Hepatic stellate cell (primary cell): Measurements from ENCODE around the gene LYAR.

Source experiments
- DNase-seq: peaks from one replicate; pipeline ENCODE4 v3.0.0; 2011; ENCODE audit warnings: low spot score

The LYAR gene

GRCh38 chr4:4316150-4316495, 26.2 kb upstream of the LYAR start:
- DNase-seq = no peak

GRCh38 chr4:4315461-4316149, 25.7 kb upstream of the LYAR start:
- no peak for DNase-seq

- no peak for DNase-seq
Measured at GRCh38 chr4:4311193-4311592, 21.2 kb upstream of the LYAR start.

GRCh38 chr4:4308800-4309441, 19.0 kb upstream of the LYAR start:
- peak; percentile 74 for DNase-seq

- DNase-seq = no peak
Measured at GRCh38 chr4:4306920-4307319, 17.0 kb upstream of the LYAR start.

- no peak for DNase-seq
Measured at GRCh38 chr4:4302416-4302815, 12.5 kb upstream of the LYAR start.

GRCh38 chr4:4302001-4302400, 12.0 kb upstream of the LYAR start:
- DNase-seq = no peak

GRCh38 chr4:4299006-4299405, 9.1 kb upstream of the LYAR start:
- DNase-seq = no peak

DNA sequence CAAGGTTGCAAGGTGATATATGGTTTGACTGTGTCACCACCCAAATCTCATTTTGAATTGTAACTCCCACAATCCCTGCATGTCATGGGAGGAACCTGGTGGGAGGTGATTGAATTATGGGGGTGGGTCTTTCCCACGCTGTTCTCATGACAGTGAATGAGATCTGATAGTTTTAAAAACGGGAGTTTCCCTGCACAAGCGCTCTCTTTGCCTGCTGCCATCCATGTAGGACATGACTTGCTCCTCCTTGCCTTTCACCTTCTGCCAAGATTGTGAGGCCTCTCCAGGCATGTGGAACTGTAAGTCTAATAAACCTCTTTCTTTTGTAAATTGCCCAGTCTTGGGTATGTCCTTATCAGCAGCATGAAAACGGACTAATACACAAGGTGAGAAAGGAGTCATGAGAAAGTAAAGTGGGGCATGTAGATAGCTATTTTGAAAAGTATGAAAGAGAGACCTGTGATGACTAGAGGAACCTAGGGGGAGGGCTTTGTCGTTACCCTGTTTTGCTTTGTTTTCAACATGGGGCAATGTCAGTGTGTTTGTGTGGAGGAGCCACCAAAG, 6.4 kb upstream of the LYAR start:
- no peak for DNase-seq

DNA sequence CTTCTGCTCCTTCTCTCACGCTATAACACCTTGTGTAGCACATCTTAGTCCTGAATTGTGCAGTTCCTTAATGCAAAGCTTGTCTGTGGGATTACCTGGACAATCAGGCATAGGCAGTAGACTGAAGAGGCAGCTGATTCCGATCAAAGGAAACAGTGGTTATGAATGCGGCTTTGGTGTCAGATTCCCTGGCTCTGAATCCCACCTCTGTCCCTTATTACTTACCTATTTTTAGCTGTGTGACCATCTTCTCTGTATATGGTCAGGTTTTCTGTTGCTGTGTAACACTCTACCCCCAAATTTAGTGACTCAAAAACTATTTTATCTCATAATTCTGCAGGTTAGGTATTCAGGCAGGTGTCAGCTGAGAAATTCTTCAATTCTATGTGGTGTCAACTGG, 3.3 kb upstream of the LYAR start:
- DNase-seq = no peak

- no peak for DNase-seq
Measured at GRCh38 chr4:4289597-4289940, 385 bp downstream of the LYAR start.

DNA sequence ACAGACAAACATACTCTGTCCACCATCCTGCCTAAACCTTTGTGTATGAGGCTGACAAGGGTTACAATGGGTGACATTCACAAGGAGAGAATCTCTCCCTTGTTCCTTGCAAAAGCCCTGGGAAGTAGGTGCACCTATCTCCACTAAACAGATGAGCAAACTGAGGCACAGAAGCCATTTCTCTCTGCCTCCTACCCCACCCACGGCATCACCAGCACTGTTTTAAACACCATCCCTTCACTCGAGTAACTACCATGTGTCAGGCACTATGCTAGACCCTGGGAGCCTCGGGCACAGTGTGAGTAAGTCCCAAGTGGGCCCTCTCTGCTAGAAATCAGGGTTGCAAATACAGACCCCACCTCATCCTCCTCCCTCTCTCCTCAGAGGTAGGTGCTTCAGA, 899 bp downstream of the LYAR start:
- DNase-seq = no peak

GRCh38 chr4:4288098-4288497, 1.9 kb downstream of the LYAR start:
- DNase-seq = no peak

- no peak for DNase-seq
Measured at GRCh38 chr4:4284827-4285618, 4.9 kb downstream of the LYAR start.

GRCh38 chr4:4281787-4282186, 8.2 kb downstream of the LYAR start:
- no peak for DNase-seq

DNA sequence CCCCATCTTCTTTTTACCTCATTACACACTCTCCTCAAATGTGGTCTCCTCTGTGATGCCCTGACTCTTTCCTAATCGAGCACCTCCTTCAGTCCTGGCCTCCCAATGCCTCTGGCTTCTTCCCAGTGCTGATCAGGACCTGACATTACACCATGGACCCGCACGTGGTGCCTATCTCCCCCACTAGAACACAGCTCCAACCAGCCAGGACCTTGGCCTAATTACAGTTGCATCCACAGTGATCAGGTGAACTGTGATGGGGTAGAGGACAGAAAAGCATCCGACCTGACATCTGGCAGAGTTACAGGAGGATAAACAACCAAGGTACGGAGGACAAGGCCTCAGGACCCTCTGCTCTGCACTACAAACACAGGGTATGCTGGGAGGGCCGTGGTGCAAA, 12.4 kb downstream of the LYAR start:
- DNase-seq = no peak

DNA sequence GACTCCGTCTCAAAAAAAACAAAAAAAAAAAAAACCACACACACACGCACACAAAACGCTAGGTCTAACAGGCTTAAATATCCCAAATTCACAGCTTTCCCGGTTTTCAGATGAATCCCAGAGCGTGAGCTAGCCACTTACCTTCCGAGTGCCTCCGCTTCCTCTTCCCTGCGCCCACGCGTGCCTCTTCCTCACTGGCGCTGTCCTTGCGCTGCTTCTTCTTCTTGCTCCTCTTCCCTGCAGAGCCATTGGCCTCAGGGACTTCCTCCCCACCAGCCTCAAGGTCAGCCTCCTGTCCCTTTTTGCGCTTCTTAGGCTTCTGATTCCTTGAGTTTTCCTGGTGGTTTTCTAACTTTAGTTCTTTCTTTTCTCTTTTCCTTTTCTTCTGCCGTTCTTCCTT, 15.7 kb downstream of the LYAR start:
- no peak for DNase-seq

DNA sequence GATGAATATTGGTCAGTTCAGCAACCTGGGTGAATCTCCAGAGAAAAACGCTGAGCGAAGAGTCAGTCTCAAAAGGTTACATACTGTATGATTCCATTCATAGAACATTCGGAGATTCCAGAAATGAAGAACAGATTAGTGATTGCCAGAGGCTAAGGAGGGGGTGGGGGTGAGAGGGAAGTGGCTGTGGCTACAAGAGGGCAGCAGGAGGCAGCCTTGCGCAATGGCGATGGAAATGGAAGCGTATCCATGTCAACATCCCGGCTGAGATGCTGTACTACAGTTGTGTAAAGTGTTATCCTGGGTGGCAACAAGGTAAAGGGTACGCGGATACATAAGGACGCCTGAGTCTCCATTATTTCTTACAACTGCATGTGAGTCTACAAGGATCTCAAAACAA, 18.0 kb downstream of the LYAR start:
- no peak for DNase-seq

DNA sequence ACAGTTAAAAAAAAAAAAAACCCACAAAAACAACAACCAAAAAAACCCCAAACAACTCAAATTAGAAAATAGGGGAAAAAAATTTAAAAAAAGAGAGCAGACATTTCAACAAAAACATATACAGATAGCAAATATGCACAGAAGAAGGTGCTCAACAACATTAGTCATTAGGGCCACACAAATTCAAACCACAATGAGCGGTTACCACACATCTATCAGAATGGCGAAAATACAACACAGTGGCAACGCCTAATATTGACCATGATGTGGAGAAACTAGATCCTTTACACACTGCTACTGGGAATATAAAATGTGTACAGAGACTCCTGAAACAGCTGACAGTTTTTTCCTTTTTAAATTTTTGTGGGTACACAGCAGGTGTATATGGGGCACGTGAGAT, 19.4 kb downstream of the LYAR start:
- no peak for DNase-seq

- no peak for DNase-seq
Measured at GRCh38 chr4:4269856-4270255, 20.1 kb downstream of the LYAR start.

GRCh38 chr4:4269331-4269731, 20.6 kb downstream of the LYAR start:
- DNase-seq = no peak

GRCh38 chr4:4268776-4269175, 21.2 kb downstream of the LYAR start:
- no peak for DNase-seq

- DNase-seq = no peak
Measured at GRCh38 chr4:4267981-4268380, 22.0 kb downstream of the LYAR start.
